Measurements from ENCODE around the gene LMOD3.

The LMOD3 gene

GRCh38 chr3:69126216-69126615 is 3.8 kb upstream of the LMOD3 start:
- no peak overlapping the region for H3K27ac ChIP-seq (ENCODE audit: low read depth, low read length, severe bottlenecking)
- H3K4me1 ChIP-seq (ENCODE audit: control insufficient read depth, insufficient read depth, low read length, poor library complexity, severe bottlenecking) = no peaks in the 10 kb centered on the region
- H3K36me3 ChIP-seq (ENCODE audit: control insufficient read depth, insufficient read depth, low read length) = no peaks in the 10 kb centered on the region
- WGBS, 2 experiments (ENCODE audit: insufficient coverage in 2 of 2) = 93% methylated on average over 2 of the region's 3 CpGs; no CpG with 5 or more reads in 1 of the 2 experiments
- H3K9me3 ChIP-seq (ENCODE audit: control insufficient read depth, low read length) = no peaks in the 10 kb centered on the region
- H3K4me3 ChIP-seq (ENCODE audit: extremely low read depth, insufficient read depth, low read length, poor library complexity, severe bottlenecking) = no peak overlapping the region

DNA sequence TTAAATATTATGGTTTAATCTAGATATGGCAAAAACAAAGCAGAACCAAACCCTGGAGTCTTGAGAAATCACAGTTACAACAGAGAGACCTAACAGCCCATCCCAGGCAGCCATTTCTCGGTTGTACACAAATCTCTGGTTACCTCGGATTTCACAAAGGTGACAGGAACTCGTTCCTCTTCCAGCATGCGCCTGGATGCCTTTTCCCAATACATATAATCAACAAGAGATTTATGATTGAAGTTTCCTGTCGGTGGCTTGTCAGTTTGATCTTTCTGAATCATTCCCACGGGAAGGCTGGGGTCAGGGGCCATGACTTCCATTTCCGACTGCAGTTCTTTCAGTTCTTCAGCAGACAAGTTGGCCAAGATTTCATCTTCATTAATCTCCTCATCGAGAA is 445 bp downstream of the LMOD3 start:
- Histone ChIP-seq H3K27ac (ENCODE audit: low read depth, low read length, severe bottlenecking) (no peak overlapping the region), H3K4me3 (ENCODE audit: extremely low read depth, insufficient read depth, low read length, poor library complexity, severe bottlenecking) (no peak overlapping the region), H3K36me3 (ENCODE audit: control insufficient read depth, insufficient read depth, low read length) (no peaks in the 10 kb centered on the region), H3K9me3 (ENCODE audit: control insufficient read depth, low read length) (no peaks in the 10 kb centered on the region), H3K4me1 (ENCODE audit: control insufficient read depth, insufficient read depth, low read length, poor library complexity, severe bottlenecking) (no peaks in the 10 kb centered on the region)
- WGBS, 2 experiments (ENCODE audit: insufficient coverage in 2 of 2) = 89 to 91% methylated on average over 3 to 4 of the region's 8 CpGs

DNA sequence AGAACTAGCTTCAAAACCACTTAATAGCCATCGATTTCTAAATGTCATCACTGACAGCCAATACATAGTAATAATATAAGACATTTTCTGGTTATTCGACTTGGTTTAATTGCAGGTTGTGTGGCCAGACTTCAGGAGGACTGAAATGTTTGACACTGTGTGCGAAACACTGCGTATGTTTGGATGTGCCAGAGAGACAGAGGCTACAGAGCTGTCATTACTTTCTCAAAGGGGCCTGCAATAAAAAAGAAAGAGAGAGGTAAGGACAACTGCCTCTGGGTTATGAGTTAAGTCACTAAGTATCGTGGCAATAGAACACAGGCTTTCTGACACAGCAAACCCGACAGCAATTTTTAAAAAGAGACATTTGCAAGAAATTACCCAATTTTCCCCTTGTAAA is 882 bp downstream of the LMOD3 start:
- Histone ChIP-seq H3K4me3 (ENCODE audit: extremely low read depth, insufficient read depth, low read length, poor library complexity, severe bottlenecking) (no peak overlapping the region), H3K27ac (ENCODE audit: low read depth, low read length, severe bottlenecking) (no peak overlapping the region), H3K4me1 (ENCODE audit: control insufficient read depth, insufficient read depth, low read length, poor library complexity, severe bottlenecking) (no peaks in the 10 kb centered on the region), H3K9me3 (ENCODE audit: control insufficient read depth, low read length) (no peaks in the 10 kb centered on the region), H3K36me3 (ENCODE audit: control insufficient read depth, insufficient read depth, low read length) (no peaks in the 10 kb centered on the region)
- WGBS, 2 experiments (ENCODE audit: insufficient coverage in 2 of 2) = 100% methylated on average over 3 of the region's 6 CpGs

- WGBS, 2 experiments (ENCODE audit: insufficient coverage in 2 of 2) = 0% methylated on average over 1 of the region's 1 CpG
- H3K36me3 ChIP-seq (ENCODE audit: control insufficient read depth, insufficient read depth, low read length) = no peaks in the 10 kb centered on the region
- no peak overlapping the region for H3K27ac ChIP-seq (ENCODE audit: low read depth, low read length, severe bottlenecking)
- no peaks in the 10 kb centered on the region for H3K4me1 ChIP-seq (ENCODE audit: control insufficient read depth, insufficient read depth, low read length, poor library complexity, severe bottlenecking)
- no peaks in the 10 kb centered on the region for H3K9me3 ChIP-seq (ENCODE audit: control insufficient read depth, low read length)
- H3K4me3 ChIP-seq (ENCODE audit: extremely low read depth, insufficient read depth, low read length, poor library complexity, severe bottlenecking) = no peak overlapping the region
Observed at GRCh38 chr3:69120879-69121464, 1.4 kb downstream of the LMOD3 start.

DNA sequence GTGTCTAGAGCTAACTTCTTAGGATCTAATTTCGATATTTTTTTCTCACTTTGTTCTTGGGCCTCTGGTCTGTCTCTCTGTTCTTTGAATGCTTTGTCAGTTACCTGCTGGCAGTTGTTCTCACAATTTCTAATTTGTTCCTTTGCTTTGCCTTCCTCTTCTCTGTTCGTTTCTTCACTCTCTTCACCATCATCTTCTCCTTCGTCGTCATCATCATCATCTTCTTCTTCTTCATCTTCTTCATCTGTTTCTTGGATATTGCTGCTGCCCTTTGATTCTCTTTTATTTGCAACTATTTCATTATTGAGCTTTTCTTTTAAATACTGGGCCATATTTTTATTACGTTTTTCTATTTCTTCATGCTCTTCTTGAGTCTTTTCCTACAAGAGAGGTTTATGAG is 2.7 kb downstream of the LMOD3 start:
- Histone ChIP-seq H3K4me3 (ENCODE audit: extremely low read depth, insufficient read depth, low read length, poor library complexity, severe bottlenecking) (no peak overlapping the region), H3K4me1 (ENCODE audit: control insufficient read depth, insufficient read depth, low read length, poor library complexity, severe bottlenecking) (no peaks in the 10 kb centered on the region), H3K9me3 (ENCODE audit: control insufficient read depth, low read length) (no peaks in the 10 kb centered on the region), H3K27ac (ENCODE audit: low read depth, low read length, severe bottlenecking) (no peak overlapping the region), H3K36me3 (ENCODE audit: control insufficient read depth, insufficient read depth, low read length) (no peaks in the 10 kb centered on the region)
- 83 to 89% methylated on average over 4 of the region's 5 CpGs for WGBS, 2 experiments (ENCODE audit: insufficient coverage in 2 of 2)

DNA sequence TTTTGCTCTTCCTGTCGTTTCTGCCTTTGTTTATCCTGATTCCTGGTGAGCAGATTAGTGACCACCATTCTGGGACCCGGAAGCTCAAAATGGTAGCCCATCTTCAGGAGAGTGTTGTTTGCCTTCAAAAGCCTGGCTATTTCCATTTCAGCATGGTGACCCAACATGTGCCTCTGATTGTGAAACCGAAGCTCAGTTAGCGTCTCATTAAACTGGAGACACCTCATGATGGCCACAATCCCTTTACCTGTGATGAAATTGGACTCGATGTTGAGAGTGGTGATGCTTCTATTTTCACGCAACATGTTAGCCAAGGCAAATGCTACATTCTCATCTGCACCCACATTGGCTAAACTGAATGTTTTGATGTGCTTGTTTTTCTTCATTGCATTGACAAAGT is 3.3 kb downstream of the LMOD3 start:
- Histone ChIP-seq H3K4me3 (ENCODE audit: extremely low read depth, insufficient read depth, low read length, poor library complexity, severe bottlenecking) (no peak overlapping the region), H3K36me3 (ENCODE audit: control insufficient read depth, insufficient read depth, low read length) (no peaks in the 10 kb centered on the region), H3K9me3 (ENCODE audit: control insufficient read depth, low read length) (no peaks in the 10 kb centered on the region), H3K27ac (ENCODE audit: low read depth, low read length, severe bottlenecking) (no peak overlapping the region), H3K4me1 (ENCODE audit: control insufficient read depth, insufficient read depth, low read length, poor library complexity, severe bottlenecking) (no peaks in the 10 kb centered on the region)
- 94 to 98% methylated on average over 4 to 5 of the region's 6 CpGs for WGBS, 2 experiments (ENCODE audit: insufficient coverage in 2 of 2)

GRCh38 chr3:69118555-69118954 is 3.8 kb downstream of the LMOD3 start:
- H3K27ac ChIP-seq (ENCODE audit: low read depth, low read length, severe bottlenecking) = no peak overlapping the region
- WGBS, 2 experiments (ENCODE audit: insufficient coverage in 2 of 2) = 91 to 96% methylated on average over 7 to 8 of the region's 12 CpGs
- no peaks in the 10 kb centered on the region for H3K36me3 ChIP-seq (ENCODE audit: control insufficient read depth, insufficient read depth, low read length)
- H3K4me1 ChIP-seq (ENCODE audit: control insufficient read depth, insufficient read depth, low read length, poor library complexity, severe bottlenecking) = no peaks in the 10 kb centered on the region
- no peaks in the 10 kb centered on the region for H3K9me3 ChIP-seq (ENCODE audit: control insufficient read depth, low read length)
- H3K4me3 ChIP-seq (ENCODE audit: extremely low read depth, insufficient read depth, low read length, poor library complexity, severe bottlenecking) = no peak overlapping the region

GRCh38 chr3:69116897-69117296 is 5.5 kb downstream of the LMOD3 start:
- no peak overlapping the region for H3K27ac ChIP-seq (ENCODE audit: low read depth, low read length, severe bottlenecking)
- H3K4me1 ChIP-seq (ENCODE audit: control insufficient read depth, insufficient read depth, low read length, poor library complexity, severe bottlenecking) = no peaks in the 10 kb centered on the region
- 83% methylated on average over 2 of the region's 3 CpGs; no CpG with 5 or more reads in 1 of the 2 experiments for WGBS, 2 experiments (ENCODE audit: insufficient coverage in 2 of 2)

DNA sequence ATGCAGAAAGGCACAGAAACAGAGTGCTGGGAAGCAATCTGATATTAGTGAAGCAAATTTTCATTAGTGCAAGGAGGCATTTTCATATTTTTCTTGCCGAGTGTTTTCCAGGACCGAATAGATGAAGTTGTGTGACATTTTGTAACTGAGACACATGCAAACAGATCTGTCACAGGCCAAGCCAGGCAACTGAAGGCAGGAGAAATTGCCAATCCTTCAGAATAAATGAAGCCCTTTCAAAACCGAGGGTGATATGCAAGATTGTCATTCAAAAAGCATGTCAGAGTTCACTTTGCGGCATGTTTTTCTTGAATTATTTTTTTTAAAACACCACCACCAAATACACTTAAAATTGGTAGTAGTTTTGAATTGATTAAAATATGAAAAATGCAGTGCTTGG is 6.2 kb downstream of the LMOD3 start:
- no peak overlapping the region for H3K4me3 ChIP-seq (ENCODE audit: extremely low read depth, insufficient read depth, low read length, poor library complexity, severe bottlenecking)
- WGBS, 2 experiments (ENCODE audit: insufficient coverage in 2 of 2) = 79 to 95% methylated on average over 2 of the region's 4 CpGs
- H3K4me1 ChIP-seq (ENCODE audit: control insufficient read depth, insufficient read depth, low read length, poor library complexity, severe bottlenecking) = no peaks in the 10 kb centered on the region
- H3K36me3 ChIP-seq (ENCODE audit: control insufficient read depth, insufficient read depth, low read length) = no peaks in the 10 kb centered on the region
- no peak overlapping the region for H3K27ac ChIP-seq (ENCODE audit: low read depth, low read length, severe bottlenecking)
- H3K9me3 ChIP-seq (ENCODE audit: control insufficient read depth, low read length) = no peaks in the 10 kb centered on the region

More at GRCh38 chr3:69116897-69117296, 5.5 kb downstream of the LMOD3 start:
- no peak overlapping the region for H3K4me3 ChIP-seq (ENCODE audit: extremely low read depth, insufficient read depth, low read length, poor library complexity, severe bottlenecking)
- H3K9me3 ChIP-seq (ENCODE audit: control insufficient read depth, low read length) = no peaks in the 10 kb centered on the region
- H3K36me3 ChIP-seq (ENCODE audit: control insufficient read depth, insufficient read depth, low read length) = no peaks in the 10 kb centered on the region

GRCh38 chr3:69115731-69116130 is 6.7 kb downstream of the LMOD3 start:
- Histone ChIP-seq H3K4me1 (ENCODE audit: control insufficient read depth, insufficient read depth, low read length, poor library complexity, severe bottlenecking) (no peaks in the 10 kb centered on the region), H3K27ac (ENCODE audit: low read depth, low read length, severe bottlenecking) (no peak overlapping the region), H3K9me3 (ENCODE audit: control insufficient read depth, low read length) (no peaks in the 10 kb centered on the region), H3K4me3 (ENCODE audit: extremely low read depth, insufficient read depth, low read length, poor library complexity, severe bottlenecking) (no peak overlapping the region), H3K36me3 (ENCODE audit: control insufficient read depth, insufficient read depth, low read length) (no peaks in the 10 kb centered on the region)
- no CpG with 5 or more reads among the region's 2 CpGs for WGBS, 2 experiments (ENCODE audit: insufficient coverage in 2 of 2)

GRCh38 chr3:69113536-69113935 is 8.9 kb downstream of the LMOD3 start:
- H3K36me3 ChIP-seq (ENCODE audit: control insufficient read depth, insufficient read depth, low read length) = no peaks in the 10 kb centered on the region
- no peak overlapping the region for H3K4me3 ChIP-seq (ENCODE audit: extremely low read depth, insufficient read depth, low read length, poor library complexity, severe bottlenecking)
- no peaks in the 10 kb centered on the region for H3K9me3 ChIP-seq (ENCODE audit: control insufficient read depth, low read length)
- no peaks in the 10 kb centered on the region for H3K4me1 ChIP-seq (ENCODE audit: control insufficient read depth, insufficient read depth, low read length, poor library complexity, severe bottlenecking)
- WGBS, 2 experiments (ENCODE audit: insufficient coverage in 2 of 2) = 92 to 95% methylated on average over 2 of the region's 3 CpGs
- no peak overlapping the region for H3K27ac ChIP-seq (ENCODE audit: low read depth, low read length, severe bottlenecking)
